GM12878 (cell line): Measurements from ENCODE around the gene PABPC1L. TPM values are rescaled to one million over a fixed set of nuclear protein-coding genes. Genes with fewer than 3 reads are reported as not detected.

Experiments used
- ATF2 ChIP-seq: IDR thresholded peaks from 2 replicates; pipeline ENCODE4 v1.6.1; 2012; ENCODE audit warnings: low read length, inconsistent platforms
- BCLAF1 ChIP-seq: fragments of 450-650 bp; IDR thresholded peaks from 2 replicates; pipeline ENCODE4 v1.6.1; 2017; ENCODE audit warnings: antibody characterized with exemption, mild to moderate bottlenecking, moderate library complexity
- E2F4 ChIP-seq: IDR thresholded peaks from 2 replicates; pipeline ENCODE4 v1.6.1; 2012; ENCODE audit warnings: low read depth, low read length, improper control_type of control experiment
- EP300 ChIP-seq, 2 experiments: fragments of 150-350 bp in 1 of 2; IDR thresholded peaks; 2 replicates each; pipeline ENCODE4 v1.6.1; 2011 to 2012; ENCODE audit warnings: low read depth in 2 of 2, low read length in 2 of 2, borderline replicate concordance in 1 of 2, improper control_type of control experiment in 1 of 2, inconsistent platforms in 1 of 2; ENCODE audit not compliant: control insufficient read depth in 1 of 2
- RFX5 ChIP-seq: IDR thresholded peaks from 2 replicates; pipeline ENCODE4 v1.6.1; 2011; ENCODE audit warnings: low read depth, low read length, improper control_type of control experiment
- SP1 ChIP-seq: IDR thresholded peaks from one replicate; pipeline ENCODE4 v1.6.1; 2011; ENCODE audit warnings: low read depth, low read length
- STAT1 ChIP-seq: fragments of 450-650 bp; conservative IDR thresholded peaks from 2 replicates; pipeline ENCODE4 v1.6.1; 2014; ENCODE audit warnings: antibody characterized with exemption, mild to moderate bottlenecking
- TCF3 ChIP-seq: IDR thresholded peaks from 2 replicates; pipeline ENCODE4 v1.6.1; 2012; ENCODE audit warnings: low read depth, mild to moderate bottlenecking, low read length, borderline replicate concordance; ENCODE audit not compliant: insufficient read depth
- WRNIP1 ChIP-seq: IDR thresholded peaks from 2 replicates; pipeline ENCODE4 v1.6.1; 2011; ENCODE audit warnings: low read depth, low read length, improper control_type of control experiment, borderline replicate concordance
- ZBTB4 ChIP-seq: fragments of 450-650 bp; formaldehyde crosslinking; IDR thresholded peaks from 2 replicates; pipeline ENCODE4 v1.4.0; 2022; ENCODE audit warnings: mild to moderate bottlenecking, moderate library complexity
- ZNF24 ChIP-seq: fragments of 450-650 bp; IDR thresholded peaks from 2 replicates; pipeline ENCODE4 v1.6.1; 2017; ENCODE audit warnings: antibody characterized with exemption, mild to moderate bottlenecking
- ZSCAN29 ChIP-seq: fragments of 450-650 bp; IDR thresholded peaks from 2 replicates; pipeline ENCODE4 v1.6.1; 2017; ENCODE audit warnings: mild to moderate bottlenecking, moderate library complexity
- polyA plus RNA-seq, 11 experiments: library from polyadenylated mRNA; depleted of rRNA in 4 of 11; unstranded in 6 of 11; stranded (reverse) in 5 of 11; fragments of >200 nt; fragmentation: Nextera tagmentation in 4 of 11; fragmentation: Illumina TruSeq in 1 of 11; extraction: Ambion mirVana in 4 of 11; extraction: Trizol in 1 of 11; gene quantifications; 1 replicate in 1 of 11; 2 replicates in 10 of 11; pipeline versions ENCODE4 v1.2.1 to v1.2.3, GENCODE V29; 2011 to 2016; ENCODE audit warnings: inconsistent platforms in 2 of 11, missing spikeins in 2 of 11, low read depth in 1 of 11
- total RNA-seq, 4 experiments: library from RNA; depleted of rRNA in 3 of 4; stranded (reverse); fragments of >200 nt in 3 of 4; fragmentation: Illumina TruSeq in 1 of 4; extraction: Trizol in 1 of 4; gene quantifications; 2 replicates each; pipeline versions ENCODE4 v1.2.1 to v1.2.3, GENCODE V29; 2013 to 2021

PABPC1L gene
- total and polyA plus RNA-seq, 10 of the 15 experiments (the other 5 are each of a cell fraction or from before 2014, with no cell fraction given): 6.1 to 66.8 (median 11.9) TPM

GRCh38 chr20:44970243-44970757 is 60.4 kb downstream of the PABPC1L start (continued):
- peak; percentile 75 for TF ChIP-seq ATF2
- TF ChIP-seq E2F4: no peak
- 0 out of 4 replicates have a peak, but pooled peaks of 1 of the 2 experiments have one; percentile 29 for TF ChIP-seq EP300 (IDR thresholded peaks at IDR 0.05; ENCODE audit: borderline replicate concordance in 1 of 2, control insufficient read depth in 1 of 2, low read depth in 2 of 2, low read length in 2 of 2)
- no peak for TF ChIP-seq WRNIP1
- no peak for TF ChIP-seq ZBTB4
- TF ChIP-seq SP1: no peak
- TF ChIP-seq TCF3: no peak
- TF ChIP-seq STAT1: no peak
- 0 out of 2 replicates have a peak, but pooled peaks have one; percentile 59 for TF ChIP-seq ZNF24
- no peak for TF ChIP-seq ZSCAN29
- no peak for TF ChIP-seq RFX5
- TF ChIP-seq BCLAF1: no peak
